GM18498 (cell line): ENCODE measurements around the gene CGREF1.
"Not testable (repeated sequence)": the region's sequence is repeated elsewhere in the genome, so short reads cannot be mapped to it uniquely, and the experiment has no call there.

Source experiments
- ATAC-seq: cut with Tn5 transposase; IDR thresholded peaks from one replicate; pipeline ENCODE4 v1.9.1; 2021; ENCODE audit warnings: mild to moderate bottlenecking, moderate library complexity; ENCODE audit not compliant: unreplicated experiment

Gene CGREF1

GRCh38 chr2:27115519-27115918 is 3.4 kb downstream of the CGREF1 start:
- ATAC-seq: no peak

GRCh38 chr2:27111392-27112078 is 7.4 kb downstream of the CGREF1 start:
- not testable (repeated sequence) for ATAC-seq

GRCh38 chr2:27110603-27111352 is 8.2 kb downstream of the CGREF1 start:
- not testable (repeated sequence) for ATAC-seq

- no peak for ATAC-seq
Measured at GRCh38 chr2:27109083-27109482, 9.8 kb downstream of the CGREF1 start.

GRCh38 chr2:27108221-27108620 is 10.7 kb downstream of the CGREF1 start:
- ATAC-seq: no peak

- ATAC-seq: no peak
Measured at GRCh38 chr2:27105981-27106380, 12.9 kb downstream of the CGREF1 start.

- ATAC-seq: no peak
Measured at GRCh38 chr2:27102329-27102728, 16.6 kb downstream of the CGREF1 start.

- ATAC-seq: no peak
Measured at GRCh38 chr2:27100036-27100435, 18.9 kb downstream of the CGREF1 start.

GRCh38 chr2:27099334-27099955 is 19.5 kb downstream of the CGREF1 start:
- no peak for ATAC-seq

GRCh38 chr2:27097341-27097740 is 21.6 kb downstream of the CGREF1 start:
- ATAC-seq: no peak

GRCh38 chr2:27096748-27097297 is 22.1 kb downstream of the CGREF1 start:
- no peak for ATAC-seq

GRCh38 chr2:27095745-27096651 is 22.9 kb downstream of the CGREF1 start:
- peak; percentile 53 for ATAC-seq

GRCh38 chr2:27095427-27095744 is 23.5 kb downstream of the CGREF1 start:
- ATAC-seq: no peak

- ATAC-seq: no peak
Measured at GRCh38 chr2:27094353-27094984, 24.5 kb downstream of the CGREF1 start.

GRCh38 chr2:27093430-27094352 is 25.2 kb downstream of the CGREF1 start:
- no peak for ATAC-seq

- no peak for ATAC-seq
Measured at GRCh38 chr2:27092696-27093429, 26.1 kb downstream of the CGREF1 start.

- ATAC-seq: no peak
Measured at GRCh38 chr2:27091746-27092695, 26.9 kb downstream of the CGREF1 start.
